HCT116 (cell line): Measurements from ENCODE around the gene TAF4B. TPM values are rescaled to one million over a fixed set of nuclear protein-coding genes. Genes with fewer than 3 reads are reported as not detected.

Experiments
- ATAC-seq: fragments of 200-7000 bp; cut with Tn5 transposase; 2 replicates; pipeline ENCODE4 v1.9.1; 2020; ENCODE audit warnings: mild to moderate bottlenecking, moderate library complexity
- BruUV-seq: library from RNA; stranded (reverse); fragments of 400-500 nt; replicated peaks from 2 replicates; lab custom pipeline; 2021; lab: Mats Ljungman, UMichigan
- CTCF ChIA-PET: fragments of 300-600 bp; sonication (Branson Sonifier 250); formaldehyde crosslinking; loops from one replicate; lab custom pipeline; 2021; ENCODE audit warnings: antibody characterized with exemption; lab: Charles Lee
- POLR2A ChIA-PET: fragments of 300-600, 350-600 bp; sonication (Branson Sonifier 250); formaldehyde crosslinking; loops from one replicate; lab custom pipeline; 2021; ENCODE audit warnings: antibody characterized with exemption; lab: Charles Lee
- RAD21 ChIA-PET, 2 experiments: fragments of 300-600 bp; sonication (Branson Sonifier 250); formaldehyde crosslinking; loops; one replicate each; lab custom pipeline; 2023; ENCODE audit warnings: low total read pairs in 2 of 2; ENCODE audit not compliant: uncharacterized antibody in 2 of 2, unreplicated experiment in 2 of 2, low non-redundant PET in 1 of 2; lab: Charles Lee
- DNase-seq: peaks from one replicate; pipeline ENCODE4 v3.0.0-alpha.2; 2010; ENCODE audit warnings: low read depth, low spot score
- H2AFZ ChIP-seq: fragments of 200-600 bp; shearing (Covaris generic), sonication (generic); 2 replicates; pipeline ENCODE4 v1.6.1; 2017; ENCODE audit warnings: low read depth, mixed run types, mixed read lengths, antibody characterized with exemption, low read length; ENCODE audit not compliant: poor library complexity, severe bottlenecking
- H3K27ac ChIP-seq: 2 replicates; pipeline ENCODE4 v1.5.1; 2012; ENCODE audit warnings: low read depth, low read length
- H3K27me3 ChIP-seq: fragments of 200-600 bp; sonication (generic); 2 replicates; pipeline ENCODE4 v1.6.1; 2016; ENCODE audit warnings: mixed run types, low read length, mixed read lengths; ENCODE audit not compliant: insufficient read depth
- H3K36me3 ChIP-seq, 2 experiments: fragments of 200-500 bp in 1 of 2; fragments of 200-600 bp in 1 of 2; sonication (Bioruptor generic) in 1 of 2; sonication (generic) in 1 of 2; 2 replicates each; pipeline versions ENCODE4 v1.5.1 to v1.6.1; 2014 to 2016; ENCODE audit warnings: low read length in 2 of 2, inconsistent platforms in 1 of 2, mixed read lengths in 1 of 2, mixed run types in 1 of 2; ENCODE audit not compliant: insufficient read depth in 2 of 2, control insufficient read depth in 1 of 2
- H3K4me1 ChIP-seq, 2 experiments: fragments of 200-600 bp in 1 of 2; sonication (generic) in 1 of 2; 2 replicates each; pipeline versions ENCODE4 v1.5.1 to v1.6.1; 2012 to 2017; ENCODE audit warnings: low read length in 2 of 2, inconsistent platforms in 1 of 2, mild to moderate bottlenecking in 1 of 2, mixed read lengths in 1 of 2, mixed run types in 1 of 2, moderate library complexity in 1 of 2; ENCODE audit not compliant: insufficient read depth in 2 of 2, control insufficient read depth in 1 of 2
- H3K4me2 ChIP-seq: fragments of 200-600 bp; sonication (generic); 2 replicates; pipeline ENCODE4 v1.6.1; 2017; ENCODE audit warnings: mixed run types, low read length, mixed read lengths
- H3K4me3 ChIP-seq, 2 experiments: fragments of 200-600 bp in 1 of 2; sonication (generic) in 1 of 2; replicated peaks in 1 of 2; 2 replicates each; pipeline ENCODE4 v1.5.1; 2011 to 2016; ENCODE audit warnings: low read length in 2 of 2, control low read depth in 1 of 2, low read depth in 1 of 2, mild to moderate bottlenecking in 1 of 2, mixed read lengths in 1 of 2, mixed run types in 1 of 2
- H3K79me2 ChIP-seq: fragments of 200-600 bp; sonication (generic); 2 replicates; pipeline ENCODE4 v1.6.1; 2017; ENCODE audit warnings: mild to moderate bottlenecking, mixed run types, low read length, moderate library complexity, mixed read lengths; ENCODE audit not compliant: insufficient read depth
- H3K9ac ChIP-seq: fragments of 200-600 bp; sonication (generic); 2 replicates; pipeline ENCODE4 v1.6.1; 2016; ENCODE audit warnings: low read length, mixed read lengths
- H3K9me2 ChIP-seq: fragments of 200-600 bp; sonication (generic), shearing (Covaris generic); 2 replicates; pipeline ENCODE4 v1.6.1; 2017; ENCODE audit warnings: mixed run types, mild to moderate bottlenecking, moderate library complexity; ENCODE audit not compliant: insufficient read depth
- H3K9me3 ChIP-seq, 2 experiments: fragments of 200-500 bp in 1 of 2; fragments of 200-600 bp in 1 of 2; sonication (Bioruptor generic) in 1 of 2; sonication (generic) in 1 of 2; 2 replicates each; pipeline ENCODE4 v1.6.1; 2014 to 2017; ENCODE audit warnings: low read length in 2 of 2, mixed read lengths in 2 of 2, inconsistent platforms in 1 of 2, low read depth in 1 of 2, mild to moderate bottlenecking in 1 of 2, mixed run types in 1 of 2, moderate library complexity in 1 of 2; ENCODE audit not compliant: control insufficient read depth in 1 of 2, insufficient read depth in 1 of 2
- H4K20me1 ChIP-seq: fragments of 200-600 bp; sonication (generic), shearing (Covaris generic); 2 replicates; pipeline ENCODE4 v1.6.1; 2017; ENCODE audit warnings: mixed run types, mild to moderate bottlenecking, moderate library complexity; ENCODE audit not compliant: insufficient read depth
- POLR2AphosphoS5 ChIP-seq: IDR thresholded peaks from 2 replicates; pipeline ENCODE4 v1.6.1; 2011; ENCODE audit warnings: mild to moderate bottlenecking, low read depth, low read length, moderate library complexity
- SP1 ChIP-seq: IDR thresholded peaks from 2 replicates; pipeline ENCODE4 v1.6.1; 2012; ENCODE audit warnings: low read depth
- SRF ChIP-seq: IDR thresholded peaks from 2 replicates; pipeline ENCODE4 v1.6.1; 2012; ENCODE audit warnings: low read depth
- ZFX ChIP-seq: fragments of 450-650 bp; IDR thresholded peaks from 2 replicates; pipeline ENCODE4 v1.6.1; 2017
- intact Hi-C: fragments of 100-400 bp; cut with micrococcal nuclease; formaldehyde crosslinking; loops from 2 replicates; pipeline ENCODE4 v1.10.0; 2022
- total RNA-seq: library from RNA; stranded (reverse); gene quantifications from one replicate; pipeline ENCODE4 v1.2.1, GENCODE V29; 2021; ENCODE audit not compliant: unreplicated experiment

Gene TAF4B
- total RNA-seq, 1 experiment from 2014 or later, result 17.8 TPM

DNA sequence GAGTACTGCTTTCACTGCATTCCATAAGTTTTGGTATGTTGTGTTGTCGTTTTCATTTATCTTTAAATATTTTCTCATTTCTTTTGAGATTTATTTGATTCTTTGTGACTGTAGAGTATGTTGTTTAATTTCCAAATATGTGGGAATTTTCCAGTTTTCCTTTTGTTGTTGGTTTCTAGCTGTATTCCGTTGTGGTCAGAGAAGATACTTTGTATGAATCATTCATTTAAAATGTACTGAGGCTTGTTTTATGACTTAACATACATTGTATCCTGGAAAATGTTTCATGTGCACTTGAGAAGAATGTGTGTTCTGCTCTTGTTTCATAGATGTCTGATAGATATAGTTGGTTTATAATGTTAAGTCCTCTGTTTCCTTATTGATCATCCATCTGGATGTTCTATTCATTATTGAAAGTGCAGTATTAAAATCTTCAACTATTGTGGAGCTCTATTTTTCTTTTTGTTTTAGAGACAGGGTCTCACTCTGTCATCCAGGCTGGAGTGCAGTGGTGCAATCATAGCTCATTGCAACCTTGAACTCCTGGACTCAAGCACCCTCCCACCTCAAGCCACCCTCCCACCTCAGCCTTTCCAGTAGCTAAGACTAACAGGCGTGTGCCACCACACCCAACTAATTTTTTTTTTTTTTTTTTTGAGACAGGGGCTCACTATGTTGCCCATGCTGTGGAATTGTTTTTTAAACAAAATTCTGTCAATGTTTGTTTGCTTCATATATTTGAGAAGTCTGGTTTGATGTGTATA is 96.8 kb downstream of the TAF4B start:
- H3K27ac ChIP-seq, result no peak overlapping the region
- no peaks in the 10 kb centered on the region for H3K27me3 ChIP-seq
- intact Hi-C loops, result no loop called here
- ChIA-PET POLR2A (no interaction called here), CTCF (interaction anchor here (1.4 kb wide), 1 partner anchor 61 kb away, joined by 4 read pairs; no protein-coding TSS in a partner anchor), RAD21 (no interaction called here)
- no peaks in the 10 kb centered on the region for H3K9me2 ChIP-seq
- no peak overlapping the region for H3K9ac ChIP-seq
- DNase-seq (no peak), ATAC-seq (no peak; the same call in 1 of the 2 replicates)
- H3K4me3 ChIP-seq, result no peak overlapping the region
- TF ChIP-seq ZFX, result no peak
- H3K9me3 ChIP-seq, result no peaks in the 10 kb centered on the region
- H3K79me2 ChIP-seq, result no peaks in the 10 kb centered on the region
- no peak overlapping the region for H2AFZ ChIP-seq
- H3K4me1 ChIP-seq, result peaks cover 0 to 21% of the 10 kb centered on the region in 2 experiments; a peak in 2 of 4 replicates
- peak overlapping the region; percentile 12; the same call in 1 of the 2 replicates for H3K4me2 ChIP-seq
- BruUV-seq, result no TSS peak
- peaks cover 0 to 3% of the 10 kb centered on the region in 2 experiments; a peak in 1 of 4 replicates for H3K36me3 ChIP-seq
- H4K20me1 ChIP-seq, result no peaks in the 10 kb centered on the region

DNA sequence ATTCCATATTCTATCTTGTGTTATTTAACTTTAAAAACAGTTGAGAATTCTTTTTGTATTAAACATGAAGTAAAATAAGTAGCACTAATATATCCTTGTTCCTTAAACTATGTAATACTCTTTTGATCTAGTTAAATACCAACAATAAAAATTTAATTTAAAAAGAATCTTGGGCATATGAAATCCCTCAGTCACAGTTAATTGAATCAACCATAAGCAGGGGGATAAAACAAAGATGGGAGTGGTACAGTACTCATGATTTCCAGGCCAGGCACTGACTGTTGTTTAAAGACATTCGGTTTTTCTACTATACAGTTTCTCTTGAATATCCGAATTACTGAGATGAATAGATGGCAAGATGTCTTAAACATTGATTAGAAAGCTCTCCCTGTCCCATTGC is 99.5 kb downstream of the TAF4B start:
- no peaks in the 10 kb centered on the region for H3K27me3 ChIP-seq
- POLR2A ChIA-PET, result no interaction called here
- no peak overlapping the region for H3K4me2 ChIP-seq
- CTCF ChIA-PET, result no interaction called here
- no peaks in the 10 kb centered on the region for H3K9me2 ChIP-seq
- no peak for TF ChIP-seq SRF
- TF ChIP-seq POLR2AphosphoS5, result no peak
- TF ChIP-seq SP1, result no peak
- TF ChIP-seq, all 23 proteins: peak for 0
- Histone ChIP-seq H3K9me3 (no peaks in the 10 kb centered on the region), H3K27ac (no peak overlapping the region), H3K79me2 (no peaks in the 10 kb centered on the region), H2AFZ (no peak overlapping the region), H3K9ac (no peak overlapping the region), H3K4me3 (no peak overlapping the region), H4K20me1 (no peaks in the 10 kb centered on the region), H3K4me1 (peaks cover 0 to 21% of the 10 kb centered on the region in 2 experiments; a peak in 2 of 4 replicates), H3K36me3 (peaks cover 0 to 4% of the 10 kb centered on the region in 2 experiments; a peak in 2 of 4 replicates)
- RAD21 ChIA-PET, result no interaction called here
- ATAC-seq, result no peak
- intact Hi-C loops, result no loop called here
- no peak for DNase-seq
- no TSS peak for BruUV-seq
